Suprapubic skin (tissue), 4 donors: ENCODE data around the gene RTN4R. TPM values are rescaled to one million over a fixed set of nuclear protein-coding genes. Genes with fewer than 3 reads are reported as not detected.

ENCODE experiments used
- DNase-seq, 2 donors: peaks; one replicate each; pipeline ENCODE4 v3.0.0-alpha.2; 2019; ENCODE audit warnings: low spot score in 2 of 2
- H3K27ac ChIP-seq: fragments of 200-600 bp; sonication (generic); one replicate; pipeline ENCODE4 v1.5.1; 2019
- H3K27me3 ChIP-seq: fragments of 200-600 bp; sonication (generic); one replicate; pipeline ENCODE4 v1.5.1; 2019
- H3K36me3 ChIP-seq: fragments of 200-600 bp; sonication (generic); one replicate; pipeline ENCODE4 v1.5.1; 2019
- H3K4me1 ChIP-seq: fragments of 200-600 bp; sonication (generic); one replicate; pipeline ENCODE4 v1.5.1; 2019
- H3K4me3 ChIP-seq: fragments of 200-600 bp; sonication (generic); one replicate; pipeline ENCODE4 v1.5.1; 2019; ENCODE audit warnings: mild to moderate bottlenecking
- H3K9me3 ChIP-seq: fragments of 200-600 bp; sonication (generic); one replicate; pipeline ENCODE4 v1.5.1; 2019
- EP300 ChIP-seq: sonication (generic); formaldehyde crosslinking; IDR thresholded peaks from one replicate; pipeline ENCODE4 v1.6.1; 2017; ENCODE audit warnings: antibody characterized with exemption
- POLR2A ChIP-seq, 2 donors: fragments of 450-650 bp; IDR thresholded peaks; one replicate each; pipeline ENCODE4 v1.6.1; 2017; ENCODE audit warnings: antibody characterized with exemption in 2 of 2, mild to moderate bottlenecking in 2 of 2, moderate library complexity in 2 of 2
- POLR2AphosphoS5 ChIP-seq, 3 donors: sonication (generic); formaldehyde crosslinking; IDR thresholded peaks; one replicate each; pipeline ENCODE4 v1.6.1; 2017; ENCODE audit warnings: antibody characterized with exemption in 3 of 3
- WGBS: methylation state at CpG from one replicate; pipeline ENCODE4 v1.1.5; 2018; 5-methylcytosine and 5-hydroxymethylcytosine counted together
- total RNA-seq, 4 donors: library from RNA; depleted of rRNA; stranded (reverse); fragments of >200 nt; gene quantifications; one replicate each; pipeline ENCODE4 v1.1.0, GENCODE V29; 2016
- TF ChIP-seq, protein P1 (sequence below), 2 donors: fragments of 200-600 bp in 1 of 2; fragments of 450-650 bp in 1 of 2; sonication (generic) in 1 of 2; IDR thresholded peaks; one replicate each; pipeline ENCODE4 v1.5.1; 2016 to 2019; ENCODE audit warnings: antibody characterized with exemption in 2 of 2, mild to moderate bottlenecking in 1 of 2, moderate library complexity in 1 of 2

The RTN4R gene
- total RNA-seq, 4 donors from 2014 or later = 5.0 to 12.2 (median 9.2) TPM

GRCh38 chr22:20246368-20247009 lies 21.6 kb downstream of the RTN4R start:
- DNase-seq = no peak
- Histone ChIP-seq H3K9me3 (no peaks in the 10 kb centered on the region), H3K27me3 (no peaks in the 10 kb centered on the region), H3K27ac (no peak overlapping the region), H3K36me3 (no peaks in the 10 kb centered on the region), H3K4me1 (peaks cover 45% of the 10 kb centered on the region), H3K4me3 (no peak overlapping the region)
- TF ChIP-seq, protein P1, sequence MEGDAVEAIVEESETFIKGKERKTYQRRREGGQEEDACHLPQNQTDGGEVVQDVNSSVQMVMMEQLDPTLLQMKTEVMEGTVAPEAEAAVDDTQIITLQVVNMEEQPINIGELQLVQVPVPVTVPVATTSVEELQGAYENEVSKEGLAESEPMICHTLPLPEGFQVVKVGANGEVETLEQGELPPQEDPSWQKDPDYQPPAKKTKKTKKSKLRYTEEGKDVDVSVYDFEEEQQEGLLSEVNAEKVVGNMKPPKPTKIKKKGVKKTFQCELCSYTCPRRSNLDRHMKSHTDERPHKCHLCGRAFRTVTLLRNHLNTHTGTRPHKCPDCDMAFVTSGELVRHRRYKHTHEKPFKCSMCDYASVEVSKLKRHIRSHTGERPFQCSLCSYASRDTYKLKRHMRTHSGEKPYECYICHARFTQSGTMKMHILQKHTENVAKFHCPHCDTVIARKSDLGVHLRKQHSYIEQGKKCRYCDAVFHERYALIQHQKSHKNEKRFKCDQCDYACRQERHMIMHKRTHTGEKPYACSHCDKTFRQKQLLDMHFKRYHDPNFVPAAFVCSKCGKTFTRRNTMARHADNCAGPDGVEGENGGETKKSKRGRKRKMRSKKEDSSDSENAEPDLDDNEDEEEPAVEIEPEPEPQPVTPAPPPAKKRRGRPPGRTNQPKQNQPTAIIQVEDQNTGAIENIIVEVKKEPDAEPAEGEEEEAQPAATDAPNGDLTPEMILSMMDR (IDR thresholded peaks at IDR 0.05) = no peak
- no peak for TF ChIP-seq POLR2AphosphoS5 (IDR thresholded peaks at IDR 0.05)
- no peak for TF ChIP-seq EP300
- no peak for TF ChIP-seq POLR2A (IDR thresholded peaks at IDR 0.05)
- WGBS = 94% methylated on average over 14 of the region's 19 CpGs

DNA sequence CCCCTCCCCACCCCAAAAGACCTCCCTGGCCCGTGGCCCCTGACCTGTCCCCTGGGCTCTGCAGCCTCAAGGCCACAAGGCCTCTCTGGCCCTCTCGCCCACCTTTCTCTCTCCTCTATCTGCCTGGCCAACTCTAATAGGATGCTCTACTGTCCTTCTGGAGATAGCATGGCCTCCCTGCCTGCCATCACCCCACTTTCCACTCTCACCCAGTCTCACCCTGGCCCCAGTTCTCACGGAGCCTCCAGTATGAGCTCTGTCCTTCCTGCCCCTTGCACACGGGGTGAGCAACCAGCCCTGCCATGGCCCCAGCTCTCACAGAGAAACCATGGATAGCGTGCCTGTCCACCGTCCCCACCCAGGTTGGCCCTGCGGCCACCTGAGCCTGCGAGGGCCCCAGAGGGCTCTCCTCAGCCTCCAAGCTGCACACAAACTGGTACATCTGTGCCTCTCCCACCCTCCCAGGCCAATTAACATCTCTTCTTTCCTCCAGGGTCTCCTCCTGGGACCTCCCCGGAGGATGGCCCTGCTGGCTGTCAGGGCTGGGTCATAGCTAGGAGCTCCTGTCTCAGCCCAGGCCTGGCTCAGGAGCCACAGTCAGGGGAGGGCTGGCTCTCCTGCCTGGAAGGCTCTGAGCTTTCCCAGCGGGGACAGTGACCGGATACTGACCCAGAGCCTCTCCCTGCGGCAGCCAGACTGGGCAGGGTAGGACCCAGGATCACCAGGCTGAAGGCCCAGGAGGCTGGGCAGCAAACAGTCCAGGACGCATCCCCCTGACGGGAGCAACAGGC lies 22.3 kb downstream of the RTN4R start:
- Histone ChIP-seq H3K4me1 (peaks cover 45% of the 10 kb centered on the region), H3K36me3 (no peaks in the 10 kb centered on the region), H3K27ac (no peak overlapping the region), H3K9me3 (no peaks in the 10 kb centered on the region), H3K27me3 (no peaks in the 10 kb centered on the region), H3K4me3 (no peak overlapping the region)
- 92% methylated on average over 12 of the region's 14 CpGs for WGBS
- DNase-seq = no peak
- no peak for TF ChIP-seq EP300
- TF ChIP-seq, protein P1 (IDR thresholded peaks at IDR 0.05) = no peak
- no peak for TF ChIP-seq POLR2AphosphoS5 (IDR thresholded peaks at IDR 0.05)
- no peak for TF ChIP-seq POLR2A (IDR thresholded peaks at IDR 0.05)

- no peak for DNase-seq
- 68% methylated on average over 24 of the region's 24 CpGs for WGBS
- H3K27me3 ChIP-seq = no peaks in the 10 kb centered on the region
- no peak overlapping the region for H3K27ac ChIP-seq
- peaks cover 48% of the 10 kb centered on the region for H3K4me1 ChIP-seq
- no peaks in the 10 kb centered on the region for H3K9me3 ChIP-seq
- H3K36me3 ChIP-seq = no peaks in the 10 kb centered on the region
- no peak overlapping the region for H3K4me3 ChIP-seq
- TF ChIP-seq EP300 (no peak), POLR2A (IDR thresholded peaks at IDR 0.05) (no peak), POLR2AphosphoS5 (IDR thresholded peaks at IDR 0.05) (no peak)
- TF ChIP-seq, protein P1 (IDR thresholded peaks at IDR 0.05) = no peak
These were observed 23.2 kb downstream of the RTN4R start for GRCh38 chr22:20244691-20245576.

DNA sequence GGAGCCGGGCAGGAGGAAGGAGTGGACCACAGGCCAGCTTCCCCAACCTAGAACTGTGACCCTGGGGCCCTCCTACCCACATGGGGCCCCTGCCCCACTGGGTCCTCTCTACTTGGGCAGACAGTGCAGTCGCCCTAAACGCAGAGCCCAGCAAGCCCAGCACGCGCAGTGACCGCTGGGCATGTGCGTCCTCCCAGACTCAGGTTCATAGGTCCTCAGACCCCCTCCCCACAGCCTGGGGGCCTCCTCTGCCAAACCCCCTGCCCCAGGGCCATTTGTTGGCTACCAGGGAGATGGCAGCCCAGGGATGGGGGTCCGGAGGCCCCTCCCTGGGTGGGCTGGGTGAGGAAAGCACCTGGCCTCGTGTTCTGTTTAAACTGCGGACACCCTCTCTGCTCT lies 23.9 kb downstream of the RTN4R start:
- Histone ChIP-seq H3K4me1 (peaks cover 47% of the 10 kb centered on the region), H3K36me3 (no peaks in the 10 kb centered on the region), H3K27me3 (no peaks in the 10 kb centered on the region), H3K27ac (no peak overlapping the region), H3K9me3 (no peaks in the 10 kb centered on the region), H3K4me3 (no peak overlapping the region)
- TF ChIP-seq EP300 (no peak), POLR2AphosphoS5 (IDR thresholded peaks at IDR 0.05) (no peak), POLR2A (IDR thresholded peaks at IDR 0.05) (no peak)
- TF ChIP-seq, protein P1 (IDR thresholded peaks at IDR 0.05) = no peak
- DNase-seq = no peak
- 82% methylated on average over 10 of the region's 10 CpGs for WGBS
